GM12873 (cell line): Measurements from ENCODE around the gene PLEKHJ1.

Source experiments
- CTCF ChIP-seq: IDR thresholded peaks from 2 replicates; pipeline ENCODE4 v1.5.1; 2012; ENCODE audit warnings: low read depth, mild to moderate bottlenecking, moderate library complexity, low read length, control low read depth; ENCODE audit not compliant: insufficient read depth; ENCODE audit errors: missing control alignments

Gene PLEKHJ1

DNA sequence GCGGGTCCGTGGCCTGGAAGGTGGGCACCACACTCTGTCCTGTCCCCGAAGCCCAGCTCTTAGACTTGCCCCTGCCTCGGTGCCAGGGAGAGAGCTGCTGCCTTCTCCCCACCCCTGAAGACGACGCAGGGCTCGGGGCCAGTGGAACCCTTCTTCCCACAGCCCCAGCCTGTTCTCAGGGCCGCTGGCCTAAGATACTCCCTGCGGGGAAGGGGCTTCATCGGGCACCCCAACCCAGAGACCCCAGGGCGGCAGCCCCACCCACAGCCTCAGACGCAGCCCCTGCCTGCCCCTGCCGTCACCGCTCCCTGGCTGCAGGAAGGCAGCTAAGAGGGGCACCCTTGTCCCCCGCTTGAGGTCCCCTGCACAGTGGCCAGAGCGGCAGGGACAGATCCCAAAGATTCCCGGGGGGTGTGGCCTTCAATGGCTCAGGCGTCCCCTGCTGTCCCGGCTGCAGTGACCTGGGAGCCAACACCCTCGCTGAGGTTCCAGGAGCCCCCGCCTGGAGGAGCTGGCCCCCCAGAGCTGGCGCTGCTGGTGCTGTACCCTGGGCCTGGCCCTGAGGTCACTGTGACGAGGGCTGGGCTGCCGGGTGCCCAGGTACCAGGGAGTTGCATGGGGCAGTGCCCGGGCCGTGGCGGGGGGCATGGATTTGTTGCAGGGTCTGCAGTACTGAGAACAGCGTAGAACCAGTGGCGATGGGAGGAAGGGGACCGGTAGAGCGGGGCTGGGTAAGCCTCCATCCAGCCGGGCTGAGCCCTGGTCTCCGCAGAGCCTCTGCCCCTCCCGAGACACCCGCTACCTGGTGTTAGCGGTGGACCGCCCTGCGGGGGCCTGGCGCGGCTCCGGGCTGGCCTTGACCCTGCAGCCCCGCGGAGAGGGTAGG is 14.0 kb upstream of the PLEKHJ1 start:
- TF ChIP-seq CTCF = no peak

GRCh38 chr19:2249010-2249866 is 13.1 kb upstream of the PLEKHJ1 start, which contains the start of gene AMH:
AMH (plus strand) TSS chr19:2249323; CDS start chr19:2249333, 10 bp downstream.
- no peak for TF ChIP-seq CTCF

- no peak for TF ChIP-seq CTCF
Observed at GRCh38 chr19:2248136-2249009, 12.2 kb upstream of the PLEKHJ1 start.

GRCh38 chr19:2247433-2248101 is 11.4 kb upstream of the PLEKHJ1 start:
- no peak for TF ChIP-seq CTCF

DNA sequence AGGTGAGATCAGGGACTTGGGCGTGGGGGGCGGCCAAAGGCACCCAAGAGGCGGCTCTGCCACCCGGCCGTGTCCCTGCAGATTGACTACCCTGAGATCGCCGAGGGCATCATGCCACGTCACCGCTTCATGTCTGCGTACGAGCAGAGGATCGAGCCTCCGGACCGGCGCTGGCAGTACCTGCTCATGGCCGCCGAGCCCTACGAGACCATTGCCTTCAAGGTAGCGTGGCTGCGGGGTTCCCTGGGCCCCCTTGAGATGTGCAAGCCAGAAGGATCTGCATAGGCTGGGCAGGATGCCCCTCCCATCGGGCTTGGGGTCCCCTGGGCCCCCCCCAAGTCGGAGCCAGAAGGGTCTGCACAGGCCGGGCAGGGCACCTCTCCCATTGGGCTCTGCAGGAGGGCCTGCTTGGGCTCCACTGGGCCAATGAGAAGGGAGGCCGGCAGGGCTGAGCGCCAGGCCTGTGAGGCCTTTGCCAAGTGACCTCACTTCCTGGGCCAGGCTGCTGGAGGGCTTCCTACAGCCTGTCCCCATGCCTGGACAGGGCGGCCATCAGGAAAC is 10.8 kb upstream of the PLEKHJ1 start:
- TF ChIP-seq CTCF = no peak

DNA sequence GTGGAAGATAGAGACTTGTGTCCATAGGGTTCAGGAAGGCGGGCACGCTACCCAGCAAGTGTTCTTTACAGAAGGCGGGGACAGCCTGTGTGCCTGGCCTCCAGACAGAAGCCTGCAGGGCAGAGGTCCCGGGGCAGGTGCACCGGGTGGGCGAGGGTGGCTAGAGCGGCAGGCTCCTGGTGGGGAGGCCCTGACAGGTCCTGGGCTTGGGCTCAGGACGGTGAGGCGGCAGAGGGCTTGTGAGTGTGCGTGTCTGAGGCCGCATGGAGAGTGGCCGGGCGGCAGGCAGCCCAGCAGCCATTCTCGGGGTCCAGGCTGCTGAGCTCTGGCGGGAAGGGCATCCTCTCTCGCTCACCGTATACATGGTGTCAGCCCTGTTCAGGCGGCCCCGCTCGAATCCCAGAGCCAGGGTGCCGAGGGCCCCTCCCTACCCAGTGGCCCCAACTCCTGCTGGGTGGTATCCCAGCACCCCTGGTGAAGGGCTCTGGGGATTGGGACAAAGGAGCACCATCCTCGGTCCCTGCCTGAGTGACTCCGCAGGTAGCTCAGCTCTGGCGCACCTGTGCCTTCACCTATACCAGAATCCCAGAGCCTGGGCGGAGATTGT is 10.0 kb upstream of the PLEKHJ1 start:
- no peak for TF ChIP-seq CTCF
